GM18505 (cell line): ENCODE data around the gene SLC15A2.
"Not testable (repeated sequence)": the region's sequence is repeated elsewhere in the genome, so short reads cannot be mapped to it uniquely, and the experiment has no call there.

ENCODE experiments used
- ATAC-seq: cut with Tn5 transposase; IDR thresholded peaks from one replicate; pipeline ENCODE4 v1.9.1; 2021; ENCODE audit not compliant: unreplicated experiment
- POLR2A ChIP-seq: IDR thresholded peaks from 4 replicates; pipeline ENCODE4 v1.6.1; 2011; ENCODE audit warnings: borderline replicate concordance; ENCODE audit not compliant: insufficient read depth, insufficient read length; ENCODE audit errors: extremely low read depth

The SLC15A2 gene, protein sequence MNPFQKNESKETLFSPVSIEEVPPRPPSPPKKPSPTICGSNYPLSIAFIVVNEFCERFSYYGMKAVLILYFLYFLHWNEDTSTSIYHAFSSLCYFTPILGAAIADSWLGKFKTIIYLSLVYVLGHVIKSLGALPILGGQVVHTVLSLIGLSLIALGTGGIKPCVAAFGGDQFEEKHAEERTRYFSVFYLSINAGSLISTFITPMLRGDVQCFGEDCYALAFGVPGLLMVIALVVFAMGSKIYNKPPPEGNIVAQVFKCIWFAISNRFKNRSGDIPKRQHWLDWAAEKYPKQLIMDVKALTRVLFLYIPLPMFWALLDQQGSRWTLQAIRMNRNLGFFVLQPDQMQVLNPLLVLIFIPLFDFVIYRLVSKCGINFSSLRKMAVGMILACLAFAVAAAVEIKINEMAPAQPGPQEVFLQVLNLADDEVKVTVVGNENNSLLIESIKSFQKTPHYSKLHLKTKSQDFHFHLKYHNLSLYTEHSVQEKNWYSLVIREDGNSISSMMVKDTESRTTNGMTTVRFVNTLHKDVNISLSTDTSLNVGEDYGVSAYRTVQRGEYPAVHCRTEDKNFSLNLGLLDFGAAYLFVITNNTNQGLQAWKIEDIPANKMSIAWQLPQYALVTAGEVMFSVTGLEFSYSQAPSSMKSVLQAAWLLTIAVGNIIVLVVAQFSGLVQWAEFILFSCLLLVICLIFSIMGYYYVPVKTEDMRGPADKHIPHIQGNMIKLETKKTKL

DNA sequence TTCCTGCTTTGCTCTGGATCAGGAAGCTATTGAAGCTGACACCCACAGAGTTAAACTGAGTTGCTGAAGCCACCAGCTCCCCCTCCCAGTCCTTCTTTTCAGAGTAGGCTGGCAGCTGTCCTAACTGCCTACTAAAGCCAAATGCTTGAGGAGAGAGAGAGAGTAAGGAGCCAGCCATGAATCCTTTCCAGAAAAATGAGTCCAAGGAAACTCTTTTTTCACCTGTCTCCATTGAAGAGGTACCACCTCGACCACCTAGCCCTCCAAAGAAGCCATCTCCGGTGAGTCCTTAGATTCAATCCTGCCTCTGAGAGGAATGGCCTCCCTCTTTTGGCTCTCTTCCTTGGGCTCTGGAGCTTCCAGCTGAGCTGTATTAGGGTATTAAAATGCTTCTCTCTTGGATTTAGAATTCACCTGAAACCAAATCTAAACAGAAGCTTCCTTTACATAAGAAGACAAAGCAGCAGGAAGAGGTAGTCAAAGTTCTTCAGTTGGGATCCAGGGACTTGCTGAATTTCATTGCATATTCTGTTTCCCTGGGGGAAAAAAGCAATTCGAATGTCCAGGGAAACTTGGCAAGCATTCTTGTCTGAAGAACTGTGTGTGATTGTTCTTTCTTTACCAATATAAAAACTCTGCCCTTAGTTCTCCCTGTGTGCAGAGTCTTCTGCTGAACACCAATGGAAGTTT is at the start of gene SLC15A2:
Gene SLC15A2 (plus strand): TSS at position 101 of the 690 bp plus-strand sequence. CDS start 76 bp downstream, at position 177.
- no peak for ATAC-seq
- no peak for TF ChIP-seq POLR2A

DNA sequence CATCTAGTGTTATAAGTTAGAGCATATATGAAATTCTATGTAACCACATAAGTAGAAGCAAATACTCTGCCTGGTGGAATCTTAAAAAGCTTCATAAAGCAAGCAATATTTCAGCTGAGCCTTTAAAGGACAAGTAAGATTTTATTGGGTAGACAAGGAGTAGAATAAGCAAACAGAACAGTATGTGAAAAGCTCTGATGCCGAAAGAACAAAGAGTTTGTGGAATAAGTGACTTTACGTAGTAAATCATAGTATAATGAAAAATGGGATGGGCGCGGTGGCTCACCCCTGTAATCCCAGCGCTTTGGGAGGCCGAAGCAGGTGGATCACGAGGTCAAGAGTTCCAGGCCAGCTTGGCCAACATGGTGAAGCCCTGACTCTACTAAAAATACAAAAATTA is 49.3 kb upstream of the SLC15A2 start:
- no peak for ATAC-seq

DNA sequence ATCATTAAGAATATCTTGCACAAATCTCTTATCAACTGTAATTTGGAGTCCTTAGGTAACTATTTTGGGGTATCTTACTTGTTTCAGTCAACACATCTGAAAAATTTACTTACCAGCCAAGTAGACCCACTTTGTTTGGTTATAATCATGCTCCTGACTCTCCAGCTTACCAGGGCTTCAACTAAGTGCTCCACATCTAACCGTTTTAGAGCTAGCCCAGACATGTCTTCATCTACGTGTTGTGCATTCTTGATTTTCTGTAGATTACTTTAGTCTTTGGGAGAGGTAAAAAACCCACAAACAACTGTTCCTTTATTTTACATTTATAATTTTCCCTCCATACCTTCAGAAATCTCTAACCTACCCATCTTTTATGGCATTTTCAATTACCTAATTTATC is 41.9 kb upstream of the SLC15A2 start:
- no peak for ATAC-seq
- TF ChIP-seq POLR2A, result no peak

More for the DNA sequence above, 49.3 kb upstream of the SLC15A2 start:
- no peak for TF ChIP-seq POLR2A

DNA sequence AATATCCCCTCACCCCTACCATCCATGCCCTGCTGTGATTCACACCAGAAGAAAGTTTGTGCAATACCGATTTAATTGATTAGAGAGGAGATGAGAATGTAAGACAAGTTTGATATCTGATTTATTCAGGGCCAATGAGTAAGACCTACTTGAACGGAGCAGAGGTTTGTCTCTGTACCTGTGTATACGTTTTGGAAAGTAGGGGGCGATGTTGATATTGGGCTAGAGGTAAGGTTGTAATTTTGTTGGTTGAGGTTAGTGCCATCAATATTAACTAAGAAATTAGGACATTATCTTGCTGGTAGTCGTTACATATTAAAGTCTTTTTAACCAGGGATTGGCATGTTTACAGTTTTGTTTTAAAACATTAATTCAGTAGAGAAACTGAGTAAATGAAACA is 38.6 kb upstream of the SLC15A2 start:
- no peak for TF ChIP-seq POLR2A
- ATAC-seq, result no peak

DNA sequence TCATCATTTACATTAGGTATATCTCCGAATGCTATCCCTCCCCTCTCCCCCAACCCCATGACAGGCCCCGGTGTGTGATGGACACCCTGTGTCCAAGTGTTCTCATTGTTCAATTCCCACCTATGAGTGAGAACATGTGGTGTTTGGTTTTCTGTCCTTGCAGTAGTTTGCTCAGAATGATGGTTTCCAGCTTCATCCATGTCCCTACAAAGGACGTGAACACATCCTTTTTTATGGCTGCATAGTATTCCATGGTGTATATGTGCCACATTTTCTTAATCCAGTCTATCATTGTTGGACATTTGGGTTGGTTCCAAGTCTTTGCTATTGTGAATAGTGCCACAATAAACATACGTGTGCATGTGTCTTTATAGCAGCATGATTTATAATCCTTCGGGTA is 36.4 kb upstream of the SLC15A2 start:
- ATAC-seq, result not testable (repeated sequence)

DNA sequence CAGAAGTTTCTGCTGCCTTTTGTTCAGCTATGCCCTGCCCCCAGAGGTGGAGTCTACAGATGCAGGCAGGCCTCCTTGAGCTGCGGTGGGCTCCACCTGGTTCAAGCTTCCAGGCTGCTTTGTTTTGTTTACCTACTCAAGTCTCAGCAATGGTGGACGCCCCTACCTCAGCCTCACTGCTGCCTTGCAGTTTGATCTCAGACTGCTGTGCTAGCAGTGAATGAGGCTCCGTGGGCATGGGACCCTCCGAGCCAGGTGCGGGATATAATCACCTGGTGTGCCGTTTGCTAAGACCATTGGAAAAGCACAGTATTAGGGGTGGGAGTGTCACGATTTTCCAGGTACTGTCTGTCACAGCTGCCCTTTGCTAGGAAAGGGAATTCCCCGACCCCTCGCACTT is 31.0 kb upstream of the SLC15A2 start:
- ATAC-seq, result not testable (repeated sequence)

DNA sequence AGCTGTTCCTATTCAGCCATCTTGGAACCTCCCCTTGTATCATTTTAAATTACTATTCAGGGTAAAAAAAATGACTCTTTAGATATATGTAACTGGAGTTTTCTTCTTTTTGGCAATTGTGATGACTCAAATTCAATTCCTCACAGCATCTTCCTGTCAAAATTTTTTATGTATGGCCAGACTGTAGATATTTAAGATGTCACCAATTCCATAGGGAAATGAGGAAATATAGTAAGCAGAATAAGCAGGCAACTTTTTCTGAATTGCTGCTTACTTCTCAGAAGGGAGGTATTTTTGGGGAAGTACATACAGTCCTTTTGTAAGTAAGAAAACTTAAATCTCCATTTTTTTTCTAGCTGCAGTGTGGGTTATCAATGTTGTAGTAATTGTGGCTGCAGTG is 30.4 kb upstream of the SLC15A2 start:
- ATAC-seq, result no peak
- no peak for TF ChIP-seq POLR2A

DNA sequence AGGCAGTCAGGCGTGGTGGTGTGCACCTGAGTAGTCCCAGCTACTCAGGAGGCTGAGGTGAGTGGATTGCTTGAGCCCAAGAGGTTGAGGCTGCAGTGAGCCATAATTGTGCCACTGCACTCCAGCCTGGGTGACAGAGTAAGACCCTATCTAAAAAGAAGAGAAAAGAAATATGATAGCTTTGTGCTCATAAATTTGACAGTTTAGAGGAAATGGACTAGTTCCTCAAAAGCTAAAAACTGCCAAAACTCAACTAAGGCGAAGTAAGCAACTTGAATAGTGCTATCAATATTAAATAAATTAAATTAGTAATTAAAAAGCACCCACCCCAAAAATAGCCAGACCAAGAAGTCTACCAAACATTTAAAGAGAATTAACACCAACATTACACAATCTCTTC is 24.5 kb upstream of the SLC15A2 start:
- no peak for TF ChIP-seq POLR2A
- no peak for ATAC-seq

DNA sequence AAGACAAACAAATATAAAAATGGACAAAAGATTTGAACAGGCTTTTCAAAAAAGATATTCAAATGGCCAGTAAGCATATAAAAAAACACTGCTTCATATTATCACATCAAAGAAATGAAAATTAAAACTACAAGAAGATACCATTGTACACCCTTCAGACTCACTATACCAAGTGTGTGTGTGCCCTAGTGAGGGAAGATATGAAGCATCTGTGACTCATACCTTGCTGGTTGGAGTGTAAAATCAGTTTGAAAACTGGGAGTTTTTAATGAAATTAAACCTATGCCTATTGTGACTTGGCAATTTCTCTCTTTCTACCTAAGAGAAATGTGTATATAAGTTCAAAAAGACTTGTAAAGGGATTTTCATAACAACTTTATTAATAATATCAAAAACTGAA is 23.5 kb upstream of the SLC15A2 start:
- no peak for TF ChIP-seq POLR2A
- no peak for ATAC-seq

DNA sequence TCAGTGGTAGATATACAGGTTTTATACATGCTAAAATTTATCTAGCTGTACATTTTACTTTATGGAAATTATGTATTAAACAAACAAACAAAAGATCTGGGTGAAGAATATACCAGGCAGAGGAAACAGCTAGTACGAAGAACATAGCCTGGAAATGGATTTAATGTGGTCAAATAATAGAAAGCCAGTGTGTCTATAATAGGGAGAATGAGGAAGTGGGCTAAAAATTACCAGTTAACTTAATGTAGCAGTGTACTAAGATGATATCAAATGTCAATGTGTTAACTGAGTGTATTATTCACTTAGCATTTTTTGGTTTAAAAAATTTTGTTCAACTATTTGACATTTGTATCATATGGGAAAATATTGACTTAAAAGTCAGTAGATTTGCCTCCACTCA is 22.8 kb upstream of the SLC15A2 start:
- TF ChIP-seq POLR2A, result no peak
- no peak for ATAC-seq

DNA sequence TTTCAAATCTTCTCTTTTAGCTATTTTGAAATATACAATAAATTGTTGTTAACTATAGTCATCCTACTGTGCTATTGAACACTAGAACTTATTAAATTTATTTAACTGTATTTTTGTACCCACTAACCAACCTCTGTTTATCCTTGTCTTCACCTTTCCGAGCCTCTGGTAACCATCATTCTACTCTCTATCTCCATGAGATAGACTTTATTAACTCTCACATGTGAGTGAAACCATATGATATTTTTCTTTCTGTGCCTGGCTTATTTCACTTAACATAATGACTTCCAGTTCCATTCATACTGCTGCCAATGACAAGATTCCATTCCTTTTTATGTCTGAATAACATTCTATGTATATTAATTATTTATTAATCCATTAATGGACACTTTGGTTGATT is 15.8 kb upstream of the SLC15A2 start:
- ATAC-seq, result no peak
- no peak for TF ChIP-seq POLR2A

DNA sequence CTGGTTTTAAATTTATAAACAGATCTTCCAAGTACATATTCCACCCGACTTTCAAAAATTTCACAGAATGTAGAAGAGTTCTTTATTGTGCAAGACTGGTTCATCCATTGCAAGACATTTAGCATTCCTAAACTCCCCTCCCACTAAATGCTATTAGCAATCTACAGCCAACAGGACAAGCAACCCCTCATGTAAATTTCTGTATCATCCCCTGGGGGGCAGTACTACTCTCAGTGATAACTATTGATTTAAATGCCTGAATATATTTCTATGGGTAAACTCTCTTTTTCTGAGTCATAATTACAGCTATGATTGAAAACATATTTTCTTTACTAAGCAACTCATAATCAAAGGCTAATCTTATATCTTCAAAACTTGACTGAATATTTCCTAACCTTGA is 10.7 kb upstream of the SLC15A2 start:
- ATAC-seq, result no peak
- no peak for TF ChIP-seq POLR2A

DNA sequence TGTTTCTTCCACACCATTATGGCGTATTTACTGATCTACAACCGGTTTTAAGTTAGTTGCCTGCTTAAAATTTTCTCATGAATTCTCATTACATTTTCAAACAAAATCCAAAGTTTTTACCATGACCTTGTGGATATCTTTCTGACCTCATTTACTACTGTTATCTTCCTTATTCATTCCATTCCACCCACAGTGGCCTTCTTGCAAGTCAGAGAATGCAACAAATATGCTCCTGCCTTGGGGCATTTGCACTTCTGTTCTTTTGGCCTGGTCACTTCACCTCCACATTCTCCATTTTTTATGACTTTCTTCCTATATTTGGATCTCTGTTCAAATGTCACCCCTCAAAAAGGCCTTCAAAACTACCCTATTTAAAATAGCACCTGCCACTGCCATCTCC is 8.8 kb upstream of the SLC15A2 start:
- TF ChIP-seq POLR2A, result no peak
- ATAC-seq, result no peak

DNA sequence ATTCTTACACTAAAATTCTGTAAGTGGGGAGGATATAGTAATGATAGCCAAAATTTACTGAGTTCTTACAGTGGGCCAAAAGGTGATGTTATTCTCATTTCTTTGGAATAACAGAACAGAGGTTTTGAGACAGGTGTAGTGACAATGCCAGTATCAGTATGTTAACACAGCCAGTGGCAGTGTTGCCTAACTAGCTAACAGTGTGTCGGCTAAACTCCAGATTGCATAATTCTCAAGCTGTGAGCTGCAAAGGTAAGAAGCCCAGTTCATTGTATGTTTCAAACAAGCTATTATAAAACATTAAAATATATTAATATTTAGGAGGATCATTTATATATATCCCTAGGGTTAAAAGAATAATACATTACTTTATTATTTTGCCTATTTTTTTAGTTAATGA is 920 bp downstream of the SLC15A2 start:
- ATAC-seq, result no peak
- no peak for TF ChIP-seq POLR2A
